Medulla oblongata (tissue), 1 donor: ENCODE results near the gene MPP3.

ENCODE experiments used
- DNase-seq: peaks from one replicate; pipeline ENCODE4 v3.0.0-alpha.2; 2015; ENCODE audit errors: extremely low spot score

MPP3 gene

GRCh38 chr17:43832168-43832975 lies 574 bp downstream of the MPP3 start:
- no peak for DNase-seq

DNA sequence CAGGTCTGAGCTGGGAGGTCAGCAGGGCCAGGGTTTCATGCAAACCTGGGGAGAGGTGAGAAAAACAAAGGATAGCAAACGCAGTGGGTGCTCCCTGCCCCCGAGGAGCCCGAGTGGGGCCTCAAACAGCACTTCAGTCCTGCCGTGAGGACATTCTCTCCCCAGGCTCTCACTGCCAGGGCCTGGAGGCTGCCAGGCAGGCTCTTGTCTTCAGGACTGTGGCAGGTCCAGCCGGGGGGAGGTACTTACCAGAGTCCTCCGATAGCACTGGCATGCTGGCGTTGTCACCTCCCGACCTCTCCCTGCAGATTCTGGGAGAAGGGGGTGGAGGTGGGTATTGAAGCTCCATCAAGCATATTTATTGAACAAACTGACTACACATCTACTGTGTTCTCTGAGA lies 1.3 kb downstream of the MPP3 start:
- DNase-seq: no peak

GRCh38 chr17:43830510-43831140 lies 2.3 kb downstream of the MPP3 start:
- no peak for DNase-seq

- no peak for DNase-seq
Measured at GRCh38 chr17:43829738-43830137, 3.2 kb downstream of the MPP3 start.

DNA sequence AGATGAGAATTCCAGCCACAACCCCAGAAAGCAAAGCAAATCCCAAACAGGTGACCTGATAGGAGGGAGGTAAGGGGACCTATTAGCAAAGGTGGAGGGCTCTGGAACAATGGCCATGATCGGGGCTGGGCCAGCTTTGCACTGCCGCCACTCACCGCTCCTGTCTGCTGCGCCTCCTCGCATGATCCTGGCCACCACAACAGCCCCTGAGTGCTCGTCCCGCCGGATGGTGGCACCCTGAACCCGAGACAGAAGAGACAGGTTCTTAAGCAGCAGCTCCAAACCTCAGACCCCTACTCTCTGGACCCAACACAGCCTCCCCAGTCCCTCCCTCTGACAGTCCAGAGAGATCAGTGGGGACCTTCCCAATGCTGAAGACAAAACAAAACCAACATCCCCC lies 5.3 kb downstream of the MPP3 start:
- no peak for DNase-seq

DNA sequence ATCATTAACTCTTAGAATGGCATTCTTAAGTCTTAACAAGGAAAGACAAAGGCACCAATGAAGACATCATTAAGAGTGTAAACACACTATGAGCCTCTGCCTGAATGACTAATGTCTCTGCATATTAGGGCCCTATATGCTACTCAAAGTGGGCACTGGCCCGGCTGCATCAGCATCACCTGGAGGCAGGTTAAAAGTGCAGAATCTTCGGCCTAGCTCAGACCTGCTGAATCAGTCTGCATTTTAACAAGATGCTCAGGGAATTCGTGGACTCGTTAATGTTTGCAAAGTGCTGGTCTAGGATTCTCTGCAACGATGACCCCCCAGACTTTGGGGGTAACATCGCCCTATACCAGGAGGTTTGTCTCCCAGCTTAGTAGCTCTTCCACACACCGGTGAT lies 6.7 kb downstream of the MPP3 start:
- no peak for DNase-seq

DNA sequence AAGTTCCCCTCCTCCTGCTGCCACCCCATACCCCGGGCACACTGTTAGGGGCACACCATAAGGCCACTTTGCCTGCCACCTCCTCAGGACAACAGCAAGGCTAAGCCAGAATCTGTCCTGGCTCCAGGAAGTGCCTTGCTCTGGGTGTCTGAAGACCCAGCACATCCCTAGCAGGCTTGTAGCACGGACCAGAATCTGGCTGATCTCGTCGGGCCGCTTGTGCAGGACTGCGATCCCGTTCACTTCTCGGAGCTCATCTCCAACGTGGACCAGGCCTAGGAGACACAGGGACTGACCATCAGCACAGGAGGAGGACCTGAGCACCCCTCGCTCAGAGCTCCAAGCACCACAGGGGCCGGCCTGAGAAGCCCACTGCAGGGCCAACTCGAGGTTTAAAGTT lies 7.4 kb downstream of the MPP3 start:
- no peak for DNase-seq

DNA sequence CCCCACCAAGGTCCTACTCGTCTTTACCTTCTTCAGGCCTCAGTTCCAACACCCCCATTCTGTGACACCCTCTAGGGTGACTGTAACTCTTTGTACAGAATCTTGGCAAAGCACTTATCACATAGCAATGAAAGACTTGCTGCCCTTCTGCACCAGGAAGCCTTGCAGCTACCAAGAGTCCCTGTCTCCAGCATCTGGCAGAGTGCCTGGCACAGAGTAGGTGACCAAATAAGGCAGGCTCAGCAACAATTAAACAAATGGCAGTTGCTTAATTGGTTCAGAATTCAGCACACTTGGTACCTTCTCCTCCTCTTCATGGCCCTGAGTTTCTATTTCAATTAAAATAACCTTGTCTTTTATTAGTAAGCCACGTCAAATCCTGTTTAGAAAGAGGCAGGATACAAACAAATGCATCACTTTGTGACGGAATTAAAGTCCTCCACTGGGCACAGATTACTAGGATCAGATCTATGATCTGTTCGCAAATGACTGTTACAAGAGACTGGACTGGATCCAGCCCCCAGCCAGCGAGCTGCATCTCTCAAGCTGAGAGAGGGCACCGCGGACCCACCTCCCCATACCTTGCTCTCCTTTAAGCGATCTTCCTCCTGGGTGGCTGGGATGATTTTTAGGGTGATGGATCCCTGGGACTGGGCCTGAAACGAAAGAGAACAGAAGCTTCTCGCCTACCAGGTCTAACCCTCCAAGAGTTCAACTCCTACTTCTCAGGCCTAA lies 9.4 kb downstream of the MPP3 start:
- DNase-seq: no peak

- DNase-seq: no peak
Measured at GRCh38 chr17:43822570-43823190, 10.3 kb downstream of the MPP3 start.

DNA sequence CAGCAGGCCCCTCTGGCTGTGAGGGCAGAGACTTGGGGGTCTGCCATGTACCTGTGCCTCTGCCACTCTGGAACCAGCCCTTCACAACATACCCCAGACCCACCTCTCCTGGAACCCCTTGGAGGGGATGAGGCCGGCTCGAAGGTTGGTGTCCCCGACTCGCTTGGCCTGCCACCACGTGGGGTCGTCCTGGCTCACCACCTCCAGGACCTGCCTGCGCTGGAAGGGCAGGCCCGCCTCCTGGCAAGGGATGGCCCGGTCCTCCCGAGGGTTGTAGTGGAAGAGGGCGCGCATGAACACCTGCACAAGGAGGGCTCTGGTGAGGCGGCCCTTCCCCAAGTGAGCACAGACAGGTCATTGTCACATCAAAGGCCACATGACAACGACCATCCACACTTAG lies 12.2 kb downstream of the MPP3 start:
- no peak for DNase-seq

DNA sequence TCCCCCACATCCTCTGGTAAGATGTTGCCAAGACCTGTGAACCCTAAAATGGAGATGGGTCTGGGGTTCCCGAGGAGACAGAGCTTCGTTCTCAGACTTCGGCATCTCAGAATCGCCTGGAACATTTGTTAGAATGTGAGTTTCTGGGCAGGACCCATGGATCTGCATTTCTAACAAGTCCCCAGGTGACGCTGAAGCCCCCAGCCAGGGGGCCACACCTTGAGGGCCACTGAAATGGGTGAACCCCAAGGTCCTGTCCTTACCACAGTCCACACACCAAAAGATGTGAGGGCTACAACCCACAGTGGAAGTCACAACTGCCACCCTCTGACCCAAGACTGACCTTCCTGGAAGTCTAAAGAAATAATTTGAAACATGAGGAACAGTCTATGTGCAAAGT lies 14.0 kb downstream of the MPP3 start:
- no peak for DNase-seq

DNA sequence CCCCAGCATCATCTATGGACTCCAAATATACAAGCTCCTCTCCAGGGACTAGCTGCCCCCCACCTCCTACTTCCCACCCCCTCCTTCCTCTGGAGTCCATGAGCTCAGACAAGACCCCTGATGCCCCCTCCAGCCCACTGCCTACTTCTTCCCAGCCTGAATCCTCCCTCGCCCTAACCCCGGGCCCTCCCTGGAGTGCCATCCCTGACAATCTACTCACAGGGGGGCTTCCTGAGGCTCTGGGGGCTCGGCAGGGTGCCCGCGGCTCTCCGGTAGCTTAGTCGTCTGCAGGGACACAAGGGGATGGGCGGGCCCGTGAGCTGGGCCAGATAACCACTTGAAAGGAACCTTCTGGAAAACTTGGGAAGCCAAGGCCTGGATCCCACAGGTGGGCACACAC lies 15.1 kb downstream of the MPP3 start:
- DNase-seq: no peak

DNA sequence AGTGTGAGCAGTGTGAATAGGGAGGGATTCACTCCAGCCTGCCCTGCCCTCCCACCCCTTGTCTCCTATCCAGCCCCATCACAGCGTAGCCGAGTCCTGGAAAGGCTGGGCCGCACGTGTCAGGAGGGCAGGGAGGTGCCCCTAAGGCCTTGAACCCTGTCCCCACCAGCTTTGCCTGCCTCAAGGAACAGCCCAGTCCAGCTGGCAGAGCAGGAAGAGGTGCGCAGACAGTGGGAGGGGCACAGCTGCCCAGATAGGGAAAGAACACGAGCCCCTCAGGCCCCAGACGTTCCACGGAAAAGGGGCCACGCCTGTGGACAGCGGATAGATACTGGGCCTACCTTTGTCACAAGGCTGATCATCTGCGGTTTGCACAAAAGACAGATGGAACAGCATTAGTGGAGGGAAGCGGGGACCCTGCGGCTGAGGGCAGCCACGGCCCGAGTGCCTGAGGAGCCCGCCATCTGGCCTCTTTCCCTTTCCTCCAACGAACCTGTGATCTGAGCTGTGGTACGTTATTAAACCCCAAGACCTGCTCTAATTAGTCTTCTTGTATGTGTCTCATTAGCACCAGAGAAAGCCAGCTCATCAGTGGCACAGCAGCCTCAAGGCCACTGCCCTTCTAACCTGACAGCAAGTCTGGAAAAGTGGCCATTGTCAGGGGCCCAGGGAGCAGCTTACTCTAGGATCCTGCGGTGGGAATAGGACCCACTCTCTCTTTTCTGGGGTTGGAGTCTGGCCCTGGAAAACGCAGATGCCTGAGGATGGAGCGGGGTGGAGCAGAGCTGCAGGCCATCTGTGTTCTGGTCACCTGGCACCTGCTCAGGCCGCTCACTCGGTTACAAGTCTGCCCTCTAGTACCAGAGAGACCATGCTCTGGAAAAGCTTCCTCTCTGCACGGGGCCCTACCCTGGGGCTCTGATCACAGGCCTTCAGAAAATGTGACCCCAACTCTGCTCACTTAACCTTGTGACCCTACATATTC lies 16.3 kb downstream of the MPP3 start:
- no peak for DNase-seq

DNA sequence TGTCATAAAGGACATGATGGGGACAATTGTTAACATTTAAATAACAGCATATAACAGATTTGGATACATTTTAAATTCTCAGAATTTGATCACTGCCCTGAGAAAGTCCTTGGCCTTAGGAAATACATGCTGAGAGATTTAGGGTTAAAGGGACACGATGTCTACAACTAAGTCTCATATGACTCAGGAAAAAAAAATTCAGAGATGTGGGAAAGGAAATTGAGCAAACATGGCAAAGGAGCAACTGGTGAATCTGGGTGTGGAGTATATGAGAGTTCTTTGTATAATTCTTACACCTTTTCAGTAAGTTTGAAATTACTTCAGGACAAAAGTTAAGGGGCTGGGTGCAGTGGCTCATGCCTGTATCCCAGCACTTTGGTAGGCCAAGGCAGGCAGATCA lies 18.2 kb downstream of the MPP3 start:
- no peak for DNase-seq

- no peak for DNase-seq
Measured at GRCh38 chr17:43814026-43814425, 18.9 kb downstream of the MPP3 start.

DNA sequence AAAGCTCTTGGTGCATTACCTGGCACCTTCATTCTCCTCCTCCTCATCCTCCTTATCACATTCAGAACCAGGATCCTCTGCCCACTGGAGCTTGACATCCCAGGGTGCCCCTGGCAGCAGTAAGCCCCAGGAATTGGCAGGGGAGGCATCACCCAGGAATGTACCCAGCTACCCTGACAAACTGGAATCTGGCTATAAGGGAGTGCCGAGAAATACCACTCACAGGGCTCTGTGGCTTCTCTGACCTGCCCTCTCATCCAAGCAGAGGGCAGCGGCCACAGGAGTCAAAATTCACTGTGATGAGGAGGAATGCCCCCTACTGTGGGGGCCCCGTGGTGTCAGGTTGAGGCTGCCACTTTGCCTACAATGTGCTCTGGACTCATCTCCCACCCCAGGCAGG lies 19.6 kb downstream of the MPP3 start:
- DNase-seq: no peak

GRCh38 chr17:43812396-43813265 lies 20.3 kb downstream of the MPP3 start:
- DNase-seq: no peak

GRCh38 chr17:43810823-43811222 lies 22.1 kb downstream of the MPP3 start:
- DNase-seq: no peak

GRCh38 chr17:43810226-43810715 lies 22.7 kb downstream of the MPP3 start:
- DNase-seq: no peak

DNA sequence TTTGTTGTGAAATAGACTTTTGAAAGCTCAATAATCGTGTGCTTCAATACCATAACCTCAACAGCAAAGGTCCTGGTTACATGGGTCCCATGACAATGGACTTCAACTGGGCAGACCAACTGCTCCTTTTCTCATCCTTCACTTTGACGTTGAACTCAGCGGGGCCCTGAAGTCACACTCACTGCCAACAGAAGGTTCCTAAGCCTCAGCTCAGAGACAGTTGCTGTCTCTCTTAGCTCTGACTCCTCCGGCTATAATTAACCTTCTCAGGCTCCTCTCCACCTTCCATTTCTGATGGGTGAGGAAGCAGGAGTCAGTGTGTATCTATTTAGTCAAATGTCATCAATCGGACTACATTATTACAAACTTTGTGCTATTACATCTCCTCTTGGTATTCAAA lies 23.8 kb downstream of the MPP3 start:
- no peak for DNase-seq
